Epithelial cell of proximal tubule (primary cell): ENCODE measurements around the gene PLA2G2F. TPM values are rescaled to one million over a fixed set of nuclear protein-coding genes. Genes with fewer than 3 reads are reported as not detected.

Experiments used
- DNase-seq: peaks from one replicate; pipeline ENCODE4 v3.0.0-alpha.2; 2011; ENCODE audit warnings: low read depth
- H3K4me3 ChIP-seq: 2 replicates; pipeline ENCODE4 v1.5.1; 2011; ENCODE audit warnings: low read depth, mild to moderate bottlenecking, low read length
- CTCF ChIP-seq: conservative IDR thresholded peaks from 2 replicates; pipeline ENCODE4 v1.5.1; 2012; ENCODE audit warnings: low read depth, mild to moderate bottlenecking, low read length
- total RNA-seq: library from RNA; depleted of rRNA; stranded (reverse); fragments of >200 nt; gene quantifications from 2 replicates; pipeline ENCODE4 v1.2.3, GENCODE V29; 2015

The PLA2G2F gene
- total RNA-seq, 1 donor from 2014 or later, result 4.2 TPM

- no peak for DNase-seq
- TF ChIP-seq CTCF, result no peak
- no peak overlapping the region for H3K4me3 ChIP-seq
Observed at GRCh38 chr1:20134995-20135394, 4.1 kb upstream of the PLA2G2F start.

GRCh38 chr1:20136249-20136648 lies 2.9 kb upstream of the PLA2G2F start:
- TF ChIP-seq CTCF, result no peak
- no peak for DNase-seq
- H3K4me3 ChIP-seq, result no peak overlapping the region

- TF ChIP-seq CTCF, result no peak
- no peak for DNase-seq
Observed at GRCh38 chr1:20137055-20137454, 2.1 kb upstream of the PLA2G2F start.

GRCh38 chr1:20137604-20138003 lies 1.5 kb upstream of the PLA2G2F start:
- DNase-seq, result no peak
- TF ChIP-seq CTCF, result no peak
- no peak overlapping the region for H3K4me3 ChIP-seq

More at GRCh38 chr1:20137055-20137454, 2.1 kb upstream of the PLA2G2F start:
- no peak overlapping the region for H3K4me3 ChIP-seq

GRCh38 chr1:20138346-20138745 lies 777 bp upstream of the PLA2G2F start:
- no peak overlapping the region for H3K4me3 ChIP-seq
- TF ChIP-seq CTCF, result no peak
- no peak for DNase-seq

GRCh38 chr1:20139776-20140612 lies 871 bp downstream of the PLA2G2F start:
- DNase-seq, result no peak
- no peak for TF ChIP-seq CTCF
- H3K4me3 ChIP-seq, result no peak overlapping the region

- no peak overlapping the region for H3K4me3 ChIP-seq
- TF ChIP-seq CTCF, result no peak
- no peak for DNase-seq
Observed at GRCh38 chr1:20141001-20141400, 1.9 kb downstream of the PLA2G2F start.
